ENCODE data around the gene TTC23.

TTC23 gene

GRCh38 chr15:99141943-99142342 lies 107.4 kb downstream of the TTC23 start:
- no peak for DNase-seq (ENCODE audit: low spot score in 2 of 2)
- in situ Hi-C loops (cut with MboI; ENCODE audit: low sequenced_read_pairs) = no loop called here
- Histone ChIP-seq H3K9me3 (no peaks in the 10 kb centered on the region), H3K4me3 (no peak overlapping the region), H3K27me3 (ENCODE audit: low read depth) (no peaks in the 10 kb centered on the region), H3K4me1 (peaks cover 27% of the 10 kb centered on the region), H3K36me3 (replicated peaks) (no peaks in the 10 kb centered on the region)

- Histone ChIP-seq H3K36me3 (replicated peaks) (no peaks in the 10 kb centered on the region), H3K4me3 (no peak overlapping the region), H3K27me3 (ENCODE audit: low read depth) (no peaks in the 10 kb centered on the region), H3K9me3 (no peaks in the 10 kb centered on the region), H3K4me1 (peaks cover 27% of the 10 kb centered on the region)
- in situ Hi-C loops (cut with MboI; ENCODE audit: low sequenced_read_pairs) = no loop called here
- DNase-seq (ENCODE audit: low spot score in 2 of 2) = no peak
Observed at GRCh38 chr15:99140590-99140989, 108.8 kb downstream of the TTC23 start.

GRCh38 chr15:99139276-99139675 lies 110.1 kb downstream of the TTC23 start:
- DNase-seq (ENCODE audit: low spot score in 2 of 2) = no peak
- Histone ChIP-seq H3K36me3 (replicated peaks) (no peaks in the 10 kb centered on the region), H3K27me3 (ENCODE audit: low read depth) (no peaks in the 10 kb centered on the region), H3K9me3 (no peaks in the 10 kb centered on the region), H3K4me1 (peaks cover 26% of the 10 kb centered on the region), H3K4me3 (no peak overlapping the region)
- in situ Hi-C loops (cut with MboI; ENCODE audit: low sequenced_read_pairs) = no loop called here

GRCh38 chr15:99138491-99138982 lies 110.8 kb downstream of the TTC23 start:
- Histone ChIP-seq H3K36me3 (replicated peaks) (no peaks in the 10 kb centered on the region), H3K4me3 (no peak overlapping the region), H3K27me3 (ENCODE audit: low read depth) (no peaks in the 10 kb centered on the region), H3K9me3 (no peaks in the 10 kb centered on the region), H3K4me1 (peaks cover 19% of the 10 kb centered on the region)
- in situ Hi-C loops (cut with MboI; ENCODE audit: low sequenced_read_pairs) = no loop called here
- no peak for DNase-seq (ENCODE audit: low spot score in 2 of 2)

- in situ Hi-C loops (cut with MboI; ENCODE audit: low sequenced_read_pairs) = no loop called here
- Histone ChIP-seq H3K4me3 (no peak overlapping the region), H3K4me1 (peaks cover 12% of the 10 kb centered on the region), H3K9me3 (no peaks in the 10 kb centered on the region), H3K27me3 (ENCODE audit: low read depth) (no peaks in the 10 kb centered on the region), H3K36me3 (replicated peaks) (no peaks in the 10 kb centered on the region)
- DNase-seq (ENCODE audit: low spot score in 2 of 2) = no peak
Observed at GRCh38 chr15:99137877-99138276, 111.5 kb downstream of the TTC23 start.

- no peaks in the 10 kb centered on the region for H3K27me3 ChIP-seq (ENCODE audit: low read depth)
- in situ Hi-C loops (cut with MboI; ENCODE audit: low sequenced_read_pairs) = no loop called here
- no peaks in the 10 kb centered on the region; the same call in 1 of the 2 replicates for H3K36me3 ChIP-seq (replicated peaks)
- H3K4me1 ChIP-seq = peaks cover 5% of the 10 kb centered on the region
- H3K9me3 ChIP-seq = no peaks in the 10 kb centered on the region
- no peak for DNase-seq (ENCODE audit: low spot score in 2 of 2)
- H3K4me3 ChIP-seq = no peak overlapping the region
Observed at GRCh38 chr15:99137111-99137546, 112.3 kb downstream of the TTC23 start.

GRCh38 chr15:99135194-99135593 lies 114.2 kb downstream of the TTC23 start:
- Histone ChIP-seq H3K27me3 (ENCODE audit: low read depth) (no peaks in the 10 kb centered on the region), H3K4me3 (no peak overlapping the region), H3K4me1 (no peaks in the 10 kb centered on the region), H3K9me3 (no peaks in the 10 kb centered on the region), H3K36me3 (replicated peaks) (no peaks in the 10 kb centered on the region; the same call in 1 of the 2 replicates)
- no peak for DNase-seq (ENCODE audit: low spot score in 2 of 2)
- in situ Hi-C loops (cut with MboI; ENCODE audit: low sequenced_read_pairs) = no loop called here

- in situ Hi-C loops (cut with MboI; ENCODE audit: low sequenced_read_pairs) = no loop called here
- Histone ChIP-seq H3K4me3 (no peak overlapping the region), H3K36me3 (replicated peaks) (peaks cover 5% of the 10 kb centered on the region; the same call in 1 of the 2 replicates), H3K9me3 (no peaks in the 10 kb centered on the region), H3K27me3 (ENCODE audit: low read depth) (no peaks in the 10 kb centered on the region), H3K4me1 (no peaks in the 10 kb centered on the region)
- no peak for DNase-seq (ENCODE audit: low spot score in 2 of 2)
Observed at GRCh38 chr15:99134317-99134821, 115.0 kb downstream of the TTC23 start.

- H3K36me3 ChIP-seq (replicated peaks) = peaks cover 5% of the 10 kb centered on the region; the same call in 1 of the 2 replicates
- in situ Hi-C loops (cut with MboI; ENCODE audit: low sequenced_read_pairs) = no loop called here
- H3K9me3 ChIP-seq = no peaks in the 10 kb centered on the region
- no peak overlapping the region for H3K4me3 ChIP-seq
- no peaks in the 10 kb centered on the region for H3K27me3 ChIP-seq (ENCODE audit: low read depth)
- H3K4me1 ChIP-seq = no peaks in the 10 kb centered on the region
- no peak for DNase-seq (ENCODE audit: low spot score in 2 of 2)
Observed at GRCh38 chr15:99132634-99133287, 116.6 kb downstream of the TTC23 start.

GRCh38 chr15:99132122-99132521 lies 117.3 kb downstream of the TTC23 start:
- Histone ChIP-seq H3K9me3 (no peaks in the 10 kb centered on the region), H3K4me1 (no peaks in the 10 kb centered on the region), H3K4me3 (no peak overlapping the region), H3K36me3 (replicated peaks) (peaks cover 9% of the 10 kb centered on the region; the same call in 1 of the 2 replicates), H3K27me3 (ENCODE audit: low read depth) (no peaks in the 10 kb centered on the region)
- in situ Hi-C loops (cut with MboI; ENCODE audit: low sequenced_read_pairs) = no loop called here
- no peak for DNase-seq (ENCODE audit: low spot score in 2 of 2)

GRCh38 chr15:99131441-99132023 lies 117.8 kb downstream of the TTC23 start:
- no peaks in the 10 kb centered on the region for H3K27me3 ChIP-seq (ENCODE audit: low read depth)
- H3K4me1 ChIP-seq = no peaks in the 10 kb centered on the region
- peaks cover 9% of the 10 kb centered on the region; the same call in 1 of the 2 replicates for H3K36me3 ChIP-seq (replicated peaks)
- no peaks in the 10 kb centered on the region for H3K9me3 ChIP-seq
- no peak for DNase-seq (ENCODE audit: low spot score in 2 of 2)
- in situ Hi-C loops (cut with MboI; ENCODE audit: low sequenced_read_pairs) = no loop called here
- no peak overlapping the region for H3K4me3 ChIP-seq

- Histone ChIP-seq H3K4me3 (no peak overlapping the region), H3K9me3 (no peaks in the 10 kb centered on the region), H3K27me3 (ENCODE audit: low read depth) (no peaks in the 10 kb centered on the region), H3K4me1 (no peaks in the 10 kb centered on the region), H3K36me3 (replicated peaks) (peaks cover 9% of the 10 kb centered on the region; the same call in 1 of the 2 replicates)
- in situ Hi-C loops (cut with MboI; ENCODE audit: low sequenced_read_pairs) = no loop called here
- no peak for DNase-seq (ENCODE audit: low spot score in 2 of 2)
Observed at GRCh38 chr15:99130765-99131440, 118.5 kb downstream of the TTC23 start.

GRCh38 chr15:99130314-99130713 lies 119.1 kb downstream of the TTC23 start:
- Histone ChIP-seq H3K36me3 (replicated peaks) (peaks cover 9% of the 10 kb centered on the region; the same call in 1 of the 2 replicates), H3K4me3 (no peak overlapping the region), H3K4me1 (no peaks in the 10 kb centered on the region), H3K27me3 (ENCODE audit: low read depth) (no peaks in the 10 kb centered on the region), H3K9me3 (no peaks in the 10 kb centered on the region)
- DNase-seq (ENCODE audit: low spot score in 2 of 2) = no peak
- in situ Hi-C loops (cut with MboI; ENCODE audit: low sequenced_read_pairs) = no loop called here

- Histone ChIP-seq H3K36me3 (replicated peaks) (peaks cover 9% of the 10 kb centered on the region; the same call in 1 of the 2 replicates), H3K4me1 (no peaks in the 10 kb centered on the region), H3K27me3 (ENCODE audit: low read depth) (no peaks in the 10 kb centered on the region), H3K4me3 (no peak overlapping the region), H3K9me3 (no peaks in the 10 kb centered on the region)
- DNase-seq (ENCODE audit: low spot score in 2 of 2) = no peak
- in situ Hi-C loops (cut with MboI; ENCODE audit: low sequenced_read_pairs) = no loop called here
Observed at GRCh38 chr15:99129644-99130043, 119.7 kb downstream of the TTC23 start.

Data from HAP-1 (cell line).